Skeletal muscle tissue (tissue), 4 donors: Measurements from ENCODE around the gene LRRC34. TPM values are rescaled to one million over a fixed set of nuclear protein-coding genes. Genes with fewer than 3 reads are reported as not detected.

Experiments used
- H3K27ac ChIP-seq: one replicate; pipeline ENCODE4 v1.7.0; 2013; ENCODE audit warnings: mild to moderate bottlenecking, low read depth, low read length, inconsistent platforms
- H3K27me3 ChIP-seq, 3 donors: one replicate each; pipeline ENCODE4 v1.7.0; 2013; ENCODE audit warnings: low read length in 3 of 3; ENCODE audit not compliant: control insufficient read depth in 3 of 3, insufficient read depth in 3 of 3
- H3K36me3 ChIP-seq, 3 donors: one replicate each; pipeline ENCODE4 v1.7.0; 2013; ENCODE audit warnings: low read length in 3 of 3; ENCODE audit not compliant: control insufficient read depth in 3 of 3, insufficient read depth in 3 of 3
- H3K4me1 ChIP-seq, 3 donors: one replicate each; pipeline ENCODE4 v1.7.0; 2013; ENCODE audit warnings: low read length in 3 of 3, mild to moderate bottlenecking in 3 of 3; ENCODE audit not compliant: control insufficient read depth in 3 of 3, insufficient read depth in 3 of 3
- H3K4me3 ChIP-seq, 3 donors: one replicate each; pipeline ENCODE4 v1.7.0; 2013; ENCODE audit warnings: low read length in 3 of 3
- H3K9ac ChIP-seq, 3 donors: one replicate each; pipeline ENCODE4 v1.7.0; 2013; ENCODE audit warnings: low read length in 3 of 3, mild to moderate bottlenecking in 3 of 3, moderate library complexity in 2 of 3, low read depth in 1 of 3
- H3K9me3 ChIP-seq, 3 donors: one replicate each; pipeline ENCODE4 v1.7.0; 2013; ENCODE audit warnings: low read length in 3 of 3; ENCODE audit not compliant: control insufficient read depth in 3 of 3
- total RNA-seq: library from RNA; depleted of rRNA; stranded (reverse); fragments of >200 nt; gene quantifications from one replicate; pipeline ENCODE4 v1.2.3, GENCODE V29; 2014
- donor health status: Osteomylitis.

The LRRC34 gene
- total RNA-seq, 1 donor from 2014 or later: 3.1 TPM

DNA sequence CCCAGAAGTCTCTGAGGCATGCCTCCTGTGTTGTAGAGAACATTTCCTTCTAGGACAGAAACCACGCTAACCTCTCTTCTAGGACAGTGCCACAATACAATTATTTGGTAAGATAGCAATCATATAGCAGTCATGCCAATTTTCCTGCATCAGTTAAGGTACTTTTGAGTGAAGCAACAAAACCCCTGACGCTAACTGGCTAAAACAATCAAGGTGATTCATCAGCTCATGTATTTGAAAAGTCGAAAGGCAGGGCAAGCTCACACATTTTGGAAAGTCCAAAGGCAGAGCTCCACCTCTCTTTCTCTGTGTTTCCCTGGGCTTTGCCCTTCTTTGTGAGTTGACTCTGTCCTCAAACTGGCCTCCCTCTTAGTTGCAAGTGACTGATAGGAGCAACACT is 58.0 kb downstream of the LRRC34 start:
- no peak overlapping the region for H3K9ac ChIP-seq
- H3K9me3 ChIP-seq: no peaks in the 10 kb centered on the region
- H3K4me3 ChIP-seq: no peak overlapping the region
- no peak overlapping the region for H3K27ac ChIP-seq
- H3K36me3 ChIP-seq: no peaks in the 10 kb centered on the region
- H3K27me3 ChIP-seq: peaks cover 0 to 6% (median 6%) of the 10 kb centered on the region in 3 donors
- no peaks in the 10 kb centered on the region for H3K4me1 ChIP-seq

DNA sequence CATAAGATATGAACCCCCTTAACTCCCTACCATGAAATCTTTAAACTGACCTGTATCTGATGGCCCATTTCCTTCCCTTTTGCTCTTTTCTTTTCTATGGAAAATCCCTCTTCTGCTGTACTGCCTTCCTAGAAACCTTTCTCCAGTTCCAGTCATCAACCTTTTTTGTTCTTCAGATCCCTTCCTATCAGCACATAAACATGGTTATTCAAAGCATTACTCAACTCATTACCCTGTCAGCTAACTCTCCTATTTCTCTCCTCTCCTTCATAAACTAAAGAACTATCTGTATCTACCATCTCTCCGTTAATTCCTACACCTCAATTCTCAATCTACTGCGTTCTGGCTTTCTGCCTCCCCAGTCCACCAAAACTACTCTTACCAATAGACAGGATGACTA is 60.8 kb downstream of the LRRC34 start:
- Histone ChIP-seq H3K36me3 (no peaks in the 10 kb centered on the region), H3K9ac (no peak overlapping the region), H3K9me3 (no peaks in the 10 kb centered on the region), H3K4me1 (no peaks in the 10 kb centered on the region), H3K4me3 (no peak overlapping the region), H3K27me3 (peaks cover 0 to 14% (median 6%) of the 10 kb centered on the region in 3 donors), H3K27ac (no peak overlapping the region)

DNA sequence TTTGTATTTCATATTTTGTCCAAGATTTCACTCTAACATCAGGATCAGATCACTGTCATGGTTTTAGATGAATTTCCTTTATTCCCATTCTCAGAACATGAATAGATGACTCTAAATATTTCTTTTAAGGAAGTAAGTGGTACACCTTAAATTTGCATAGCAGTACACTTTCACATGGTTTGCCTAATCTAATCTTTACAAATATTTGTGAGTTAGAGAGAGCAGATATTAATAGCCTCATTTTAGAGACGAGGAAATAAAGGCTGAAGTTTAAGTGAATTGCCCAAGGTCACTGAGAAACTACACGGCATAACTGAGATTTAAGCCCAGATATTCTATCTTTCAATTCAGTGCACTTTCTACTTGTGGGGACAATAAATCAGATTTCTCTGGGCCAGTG is 62.0 kb downstream of the LRRC34 start:
- Histone ChIP-seq H3K4me3 (no peak overlapping the region), H3K9ac (no peak overlapping the region), H3K36me3 (no peaks in the 10 kb centered on the region), H3K4me1 (no peaks in the 10 kb centered on the region), H3K9me3 (no peaks in the 10 kb centered on the region), H3K27me3 (peaks cover 0 to 14% (median 14%) of the 10 kb centered on the region in 3 donors), H3K27ac (no peak overlapping the region)

DNA sequence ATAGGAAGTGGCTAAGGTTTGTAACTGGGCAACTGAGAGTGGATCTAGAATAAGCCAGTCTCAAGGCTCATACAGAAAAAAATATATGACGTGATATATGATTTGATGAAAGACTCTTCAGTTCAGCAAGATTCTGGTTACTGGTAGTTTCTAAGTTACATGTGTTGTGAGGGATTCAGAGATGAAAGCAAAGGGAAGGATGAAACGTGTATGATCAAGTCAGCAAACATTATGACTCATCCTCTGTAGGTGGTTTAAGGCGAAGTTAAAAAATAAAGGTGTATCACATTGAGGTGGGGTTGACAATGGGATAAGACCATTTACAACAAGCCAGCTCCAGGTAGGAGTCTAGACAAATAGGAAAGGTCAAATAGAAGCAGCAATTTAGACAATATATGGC is 64.0 kb downstream of the LRRC34 start:
- Histone ChIP-seq H3K9ac (no peak overlapping the region), H3K27me3 (peaks cover 0 to 8% (median 8%) of the 10 kb centered on the region in 3 donors), H3K36me3 (no peaks in the 10 kb centered on the region)

DNA sequence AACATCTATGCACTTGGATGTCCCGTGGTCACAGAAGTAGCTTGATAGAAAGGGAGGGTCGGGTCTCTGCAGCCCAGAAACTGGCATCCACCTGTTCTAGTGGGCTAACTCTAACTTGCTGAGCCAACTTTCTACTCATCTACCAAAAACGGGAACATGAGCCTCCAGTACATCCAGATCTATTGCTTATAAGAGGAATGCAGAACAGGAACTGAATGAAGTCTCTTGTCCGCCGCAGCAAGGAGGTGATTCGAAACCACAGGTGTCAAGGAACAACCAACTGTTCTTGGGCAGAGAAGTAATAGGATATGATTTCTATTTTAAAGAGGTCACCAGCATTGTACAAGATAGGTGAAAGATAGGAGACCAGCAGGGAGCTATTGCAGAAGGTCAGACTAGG is 65.8 kb downstream of the LRRC34 start:
- no peak overlapping the region for H3K9ac ChIP-seq
- no peak overlapping the region for H3K4me3 ChIP-seq
- no peaks in the 10 kb centered on the region for H3K9me3 ChIP-seq
- no peaks in the 10 kb centered on the region for H3K36me3 ChIP-seq
- no peaks in the 10 kb centered on the region for H3K4me1 ChIP-seq
- H3K27me3 ChIP-seq: peaks cover 0 to 8% (median 8%) of the 10 kb centered on the region in 3 donors
- H3K27ac ChIP-seq: no peak overlapping the region

More for the DNA sequence above, 64.0 kb downstream of the LRRC34 start:
- H3K4me1 ChIP-seq: no peaks in the 10 kb centered on the region
- H3K27ac ChIP-seq: no peak overlapping the region
- H3K9me3 ChIP-seq: no peaks in the 10 kb centered on the region
- H3K4me3 ChIP-seq: no peak overlapping the region

DNA sequence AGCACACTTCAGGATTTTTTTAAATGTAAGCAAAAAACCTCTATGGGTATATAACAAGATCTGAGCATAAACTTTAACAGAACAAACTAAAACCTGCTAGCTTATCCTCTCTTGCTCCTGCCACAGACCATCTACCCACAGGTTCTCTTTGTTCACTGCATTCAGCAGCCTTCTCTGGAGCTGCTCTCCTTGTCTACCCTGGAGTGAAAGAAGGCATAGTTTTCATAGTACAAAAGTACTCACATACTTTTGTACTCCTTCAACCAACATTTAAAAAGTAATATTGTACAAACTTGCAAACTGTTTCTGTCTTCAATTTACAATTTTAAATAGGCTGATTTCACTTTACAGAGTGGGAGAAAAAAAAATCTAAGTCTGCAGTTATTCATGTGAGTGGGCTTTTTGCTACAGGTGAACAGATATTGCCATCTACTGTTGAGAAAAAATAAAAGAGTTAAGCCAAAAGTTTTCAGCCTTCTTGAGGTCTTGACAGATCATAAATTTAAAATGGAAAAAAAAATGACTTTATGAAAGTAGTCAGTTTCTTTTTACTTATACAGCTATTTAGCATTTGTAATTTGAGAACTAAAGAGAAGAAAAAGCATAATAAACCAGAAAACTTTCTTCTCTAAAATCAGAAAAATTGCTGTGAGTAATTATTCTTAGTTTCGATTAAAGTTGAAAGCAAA is 68.2 kb downstream of the LRRC34 start:
- H3K9ac ChIP-seq: no peak overlapping the region
- H3K4me3 ChIP-seq: no peak overlapping the region
- H3K36me3 ChIP-seq: no peaks in the 10 kb centered on the region
- H3K9me3 ChIP-seq: no peaks in the 10 kb centered on the region
- H3K27ac ChIP-seq: no peak overlapping the region
- H3K27me3 ChIP-seq: peaks cover 0 to 10% (median 8%) of the 10 kb centered on the region in 3 donors
- H3K4me1 ChIP-seq: no peaks in the 10 kb centered on the region

Other genes starting within 250 kb of the LRRC34 start
- gene MECOM, start 149.2 kb downstream of the LRRC34 start, total RNA-seq: 16.2 TPM
- 104 TPM for gene TERC, start 47.8 kb downstream of the LRRC34 start, total RNA-seq
- 1.6 TPM for gene ACTRT3, start 43.3 kb downstream of the LRRC34 start, total RNA-seq
- 20.4 TPM for gene MYNN, start 39.5 kb downstream of the LRRC34 start, total RNA-seq
- not detected for gene LRRIQ4, start within 50 bp of the LRRC34 start, total RNA-seq
- gene LRRC31, start 57.0 kb upstream of the LRRC34 start, total RNA-seq: not detected
- not detected for gene SAMD7, start 98.7 kb upstream of the LRRC34 start, total RNA-seq
- 25.1 TPM for gene SEC62, start 153.9 kb upstream of the LRRC34 start, total RNA-seq
- gene GPR160, start 225.1 kb upstream of the LRRC34 start, total RNA-seq: 2.6 TPM